HL-60 (cell line): ENCODE data around the gene EMX2.

Experiments
- GABPA ChIP-seq: IDR thresholded peaks from 2 replicates; pipeline ENCODE4 v1.6.1; 2012; ENCODE audit warnings: low read depth
- TF ChIP-seq, protein P1 (sequence below): IDR thresholded peaks from one replicate; pipeline ENCODE4 v1.5.1; 2011; ENCODE audit warnings: low read length, control low read depth, inconsistent platforms; ENCODE audit not compliant: insufficient read depth

DNA sequence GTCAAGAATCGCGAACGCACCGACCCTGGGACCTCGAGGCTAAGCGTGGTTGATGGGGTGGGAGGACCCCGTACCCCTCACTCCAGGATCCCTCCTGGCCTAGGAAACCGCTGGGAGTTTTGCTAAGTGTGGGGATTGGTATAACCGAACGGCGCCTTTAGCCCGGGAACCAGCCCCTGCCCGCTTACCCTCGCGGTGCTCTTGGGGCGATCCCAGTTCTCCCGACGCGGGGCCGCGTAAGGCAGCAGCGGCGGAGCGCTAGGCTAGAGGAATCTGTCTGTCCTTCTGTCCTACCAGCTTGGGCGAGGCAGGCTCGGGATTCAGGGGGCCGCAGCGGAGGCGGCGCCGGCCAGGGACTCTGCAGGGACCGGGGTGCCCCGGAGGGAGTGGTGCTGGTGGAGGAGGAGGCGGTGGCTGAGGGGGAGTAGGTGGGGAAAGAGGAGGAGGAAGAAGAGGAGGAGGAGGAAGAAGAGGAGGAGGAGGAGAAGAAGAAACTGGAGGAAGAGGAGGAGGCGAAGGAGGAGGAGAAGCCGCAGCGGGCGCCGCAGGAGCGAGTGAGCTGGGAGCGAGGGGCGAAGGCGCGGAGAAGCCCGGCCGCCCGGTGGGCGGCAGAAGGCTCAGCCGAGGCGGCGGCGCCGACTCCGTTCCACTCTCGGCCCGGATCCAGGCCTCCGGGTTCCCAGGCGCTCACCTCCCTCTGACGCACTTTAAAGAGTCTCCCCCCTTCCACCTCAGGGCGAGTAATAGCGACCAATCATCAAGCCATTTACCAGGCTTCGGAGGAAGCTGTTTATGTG is 439 bp upstream of the EMX2 start:
- TF ChIP-seq, protein P1, sequence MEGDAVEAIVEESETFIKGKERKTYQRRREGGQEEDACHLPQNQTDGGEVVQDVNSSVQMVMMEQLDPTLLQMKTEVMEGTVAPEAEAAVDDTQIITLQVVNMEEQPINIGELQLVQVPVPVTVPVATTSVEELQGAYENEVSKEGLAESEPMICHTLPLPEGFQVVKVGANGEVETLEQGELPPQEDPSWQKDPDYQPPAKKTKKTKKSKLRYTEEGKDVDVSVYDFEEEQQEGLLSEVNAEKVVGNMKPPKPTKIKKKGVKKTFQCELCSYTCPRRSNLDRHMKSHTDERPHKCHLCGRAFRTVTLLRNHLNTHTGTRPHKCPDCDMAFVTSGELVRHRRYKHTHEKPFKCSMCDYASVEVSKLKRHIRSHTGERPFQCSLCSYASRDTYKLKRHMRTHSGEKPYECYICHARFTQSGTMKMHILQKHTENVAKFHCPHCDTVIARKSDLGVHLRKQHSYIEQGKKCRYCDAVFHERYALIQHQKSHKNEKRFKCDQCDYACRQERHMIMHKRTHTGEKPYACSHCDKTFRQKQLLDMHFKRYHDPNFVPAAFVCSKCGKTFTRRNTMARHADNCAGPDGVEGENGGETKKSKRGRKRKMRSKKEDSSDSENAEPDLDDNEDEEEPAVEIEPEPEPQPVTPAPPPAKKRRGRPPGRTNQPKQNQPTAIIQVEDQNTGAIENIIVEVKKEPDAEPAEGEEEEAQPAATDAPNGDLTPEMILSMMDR: no peak
- TF ChIP-seq GABPA: no peak
